SU-DHL-6 (cell line): ENCODE data around the gene CCDC136.

Experiments
- EZH2phosphoT487 ChIP-seq: fragments of 200-600 bp; sonication (generic), shearing (Covaris generic); conservative IDR thresholded peaks from 2 replicates; pipeline ENCODE4 v1.6.1; 2018; ENCODE audit warnings: mild to moderate bottlenecking, antibody characterized with exemption, low read length, moderate library complexity, mixed read lengths
- TF ChIP-seq, protein P1 (sequence below): fragments of 200-600 bp; sonication (generic); IDR thresholded peaks from one replicate; pipeline ENCODE4 v1.5.1; 2017; ENCODE audit warnings: antibody characterized with exemption, mild to moderate bottlenecking, low read length, moderate library complexity; ENCODE audit not compliant: insufficient read depth, poor library complexity, severe bottlenecking

DNA sequence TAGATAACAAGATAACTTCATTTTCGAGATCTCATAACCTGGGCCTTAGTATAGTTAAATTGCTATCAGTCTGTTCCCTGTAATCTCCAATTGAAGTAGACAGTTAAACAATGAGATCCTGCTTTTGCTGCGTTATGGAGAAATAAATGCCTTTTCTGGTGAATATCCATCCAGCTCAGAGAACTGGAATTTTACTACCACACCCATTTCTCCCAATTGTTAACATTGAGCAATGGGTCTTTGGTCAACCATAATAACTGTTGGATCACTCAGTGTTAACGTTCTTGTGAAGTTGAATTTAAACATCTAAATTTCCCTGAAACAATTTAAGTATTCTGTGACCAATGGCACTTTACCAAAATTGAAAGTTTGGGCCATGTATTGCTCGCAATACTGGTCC is 49.6 kb upstream of the CCDC136 start:
- TF ChIP-seq, protein P1, sequence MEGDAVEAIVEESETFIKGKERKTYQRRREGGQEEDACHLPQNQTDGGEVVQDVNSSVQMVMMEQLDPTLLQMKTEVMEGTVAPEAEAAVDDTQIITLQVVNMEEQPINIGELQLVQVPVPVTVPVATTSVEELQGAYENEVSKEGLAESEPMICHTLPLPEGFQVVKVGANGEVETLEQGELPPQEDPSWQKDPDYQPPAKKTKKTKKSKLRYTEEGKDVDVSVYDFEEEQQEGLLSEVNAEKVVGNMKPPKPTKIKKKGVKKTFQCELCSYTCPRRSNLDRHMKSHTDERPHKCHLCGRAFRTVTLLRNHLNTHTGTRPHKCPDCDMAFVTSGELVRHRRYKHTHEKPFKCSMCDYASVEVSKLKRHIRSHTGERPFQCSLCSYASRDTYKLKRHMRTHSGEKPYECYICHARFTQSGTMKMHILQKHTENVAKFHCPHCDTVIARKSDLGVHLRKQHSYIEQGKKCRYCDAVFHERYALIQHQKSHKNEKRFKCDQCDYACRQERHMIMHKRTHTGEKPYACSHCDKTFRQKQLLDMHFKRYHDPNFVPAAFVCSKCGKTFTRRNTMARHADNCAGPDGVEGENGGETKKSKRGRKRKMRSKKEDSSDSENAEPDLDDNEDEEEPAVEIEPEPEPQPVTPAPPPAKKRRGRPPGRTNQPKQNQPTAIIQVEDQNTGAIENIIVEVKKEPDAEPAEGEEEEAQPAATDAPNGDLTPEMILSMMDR, result no peak
- no peak for TF ChIP-seq EZH2phosphoT487
